Astrocyte (in vitro differentiated cells and primary cell): ENCODE data around the gene TMC4. TPM values are rescaled to one million over a fixed set of nuclear protein-coding genes. Genes with fewer than 3 reads are reported as not detected.

Source experiments
- DNase-seq: peaks from one replicate; pipeline ENCODE4 v3.0.0-alpha.2; 2010; ENCODE audit warnings: low read depth
- FAIRE-seq: peaks from 2 replicates; lab custom pipeline; 2011; peaks lifted over from hg19 to GRCh38; lab: Jason Lieb, UNC
- H2AFZ ChIP-seq: 2 replicates; pipeline ENCODE4 v1.6.0; 2012; ENCODE audit warnings: low read depth, low read length, inconsistent platforms
- H3K27ac ChIP-seq: 2 replicates; pipeline ENCODE4 v1.5.1; 2011; ENCODE audit warnings: low read depth, low read length, inconsistent platforms
- H3K27me3 ChIP-seq: 2 replicates; pipeline ENCODE4 v1.6.0; 2011; ENCODE audit warnings: low read length, inconsistent platforms; ENCODE audit not compliant: insufficient read depth
- H3K36me3 ChIP-seq: 2 replicates; pipeline ENCODE4 v1.5.1; 2011; ENCODE audit warnings: low read length, inconsistent platforms; ENCODE audit not compliant: insufficient read depth
- H3K4me1 ChIP-seq: 2 replicates; pipeline ENCODE4 v1.5.1; 2011; ENCODE audit warnings: low read length, inconsistent platforms; ENCODE audit not compliant: insufficient read depth
- H3K4me2 ChIP-seq: 2 replicates; pipeline ENCODE4 v1.6.0; 2012; ENCODE audit warnings: low read length, inconsistent platforms
- H3K4me3 ChIP-seq: 2 replicates; pipeline ENCODE4 v1.5.1; 2011; ENCODE audit warnings: low read depth, mild to moderate bottlenecking, low read length, inconsistent platforms; ENCODE audit not compliant: insufficient read depth
- H3K79me2 ChIP-seq: 2 replicates; pipeline ENCODE4 v1.6.0; 2012; ENCODE audit warnings: mild to moderate bottlenecking, low read length, inconsistent platforms; ENCODE audit not compliant: insufficient read depth
- H3K9ac ChIP-seq: 2 replicates; pipeline ENCODE4 v1.6.0; 2012; ENCODE audit warnings: mild to moderate bottlenecking, low read length, inconsistent platforms
- H3K9me3 ChIP-seq: 2 replicates; pipeline ENCODE4 v1.5.1; 2012; ENCODE audit warnings: low read depth, mild to moderate bottlenecking, low read length, inconsistent platforms; ENCODE audit not compliant: insufficient read depth
- H4K20me1 ChIP-seq: 2 replicates; pipeline ENCODE4 v1.6.0; 2012; ENCODE audit warnings: low read length, inconsistent platforms; ENCODE audit not compliant: insufficient read depth
- H3K27ac Mint-ChIP-seq: one replicate; pipeline ENCODE4 v1.8.0; 2021; ENCODE audit warnings: mild to moderate bottlenecking, mixed read lengths; ENCODE audit not compliant: unreplicated experiment
- H3K27me3 Mint-ChIP-seq: one replicate; pipeline ENCODE4 v1.8.0; 2021; ENCODE audit warnings: low read depth, mixed read lengths; ENCODE audit not compliant: unreplicated experiment
- H3K36me3 Mint-ChIP-seq: one replicate; pipeline ENCODE4 v1.8.0; 2021; ENCODE audit warnings: low read depth, mixed read lengths; ENCODE audit not compliant: unreplicated experiment
- H3K4me1 Mint-ChIP-seq: one replicate; pipeline ENCODE4 v1.8.0; 2021; ENCODE audit warnings: low read depth, mixed read lengths; ENCODE audit not compliant: unreplicated experiment
- H3K4me3 Mint-ChIP-seq: one replicate; pipeline ENCODE4 v1.8.0; 2021; ENCODE audit warnings: mild to moderate bottlenecking, moderate library complexity, mixed read lengths; ENCODE audit not compliant: unreplicated experiment
- H3K9me3 Mint-ChIP-seq: one replicate; pipeline ENCODE4 v1.8.0; 2021; ENCODE audit warnings: mild to moderate bottlenecking, mixed read lengths; ENCODE audit not compliant: unreplicated experiment
- CTCF ChIP-seq: IDR thresholded peaks from 2 replicates; pipeline ENCODE4 v1.5.1; 2011; ENCODE audit warnings: low read depth, mild to moderate bottlenecking, inconsistent platforms, low read length, moderate library complexity; ENCODE audit not compliant: insufficient read depth
- EZH2 ChIP-seq: IDR thresholded peaks from 2 replicates; pipeline ENCODE4 v1.6.1; 2012; ENCODE audit warnings: mild to moderate bottlenecking, low read length, inconsistent platforms; ENCODE audit not compliant: insufficient read depth
- total RNA-seq: library from RNA; stranded (reverse); gene quantifications from 2 replicates; pipeline ENCODE4 v1.2.1, GENCODE V29; 2021

Gene TMC4
- total RNA-seq, 1 donor from 2014 or later, result 1.9 TPM

- peak overlapping the region; percentile 78 for H3K27ac ChIP-seq
Measured at GRCh38 chr19:54160854-54161253, 12.1 kb downstream of the TMC4 start.

DNA sequence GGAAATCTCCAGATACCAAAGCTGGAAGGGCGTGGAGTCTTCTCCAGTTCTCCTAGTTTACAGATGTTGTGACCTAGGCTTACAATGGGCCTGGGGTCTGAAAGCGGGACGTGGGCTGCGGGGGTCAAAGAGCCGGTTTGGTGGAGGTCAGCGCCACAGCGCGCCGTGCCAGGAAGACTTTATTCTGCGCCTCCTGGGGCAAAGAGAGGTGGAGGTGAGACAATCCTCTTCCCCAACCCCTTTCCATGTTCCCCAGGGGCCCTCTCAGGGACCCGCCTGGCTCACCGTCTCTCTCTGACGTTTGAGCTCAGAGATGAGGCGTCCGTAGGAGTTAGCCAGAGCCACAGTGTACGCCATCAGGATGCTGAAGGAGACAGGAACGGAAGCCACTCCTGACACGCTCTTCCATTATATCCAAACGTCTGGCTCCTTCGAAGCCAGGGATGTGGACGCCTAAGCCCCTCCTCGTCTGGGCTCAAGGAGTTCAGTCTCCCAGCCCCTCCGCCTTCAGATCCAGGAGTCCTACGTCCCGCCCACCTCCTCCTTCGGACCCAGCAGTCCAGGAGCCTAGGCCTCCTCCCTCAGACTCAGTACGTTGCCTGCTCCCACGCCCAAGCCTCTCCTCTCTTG lies 12.7 kb downstream of the TMC4 start:
- no peak for FAIRE-seq

More at GRCh38 chr19:54160854-54161253, 12.1 kb downstream of the TMC4 start:
- Mint-ChIP-seq H3K27ac (peak overlapping the region; percentile 87), H3K4me3 (peak overlapping the region; percentile 98), H3K4me1 (peaks cover 7% of the 10 kb centered on the region), H3K9me3 (peaks cover 7% of the 10 kb centered on the region), H3K36me3 (peaks cover 6% of the 10 kb centered on the region), H3K27me3 (peaks cover 10% of the 10 kb centered on the region)
- peaks cover 7% of the 10 kb centered on the region for H4K20me1 ChIP-seq
- no peak for FAIRE-seq
- TF ChIP-seq CTCF, result no peak
- TF ChIP-seq EZH2, result no peak
- peak overlapping the region; percentile 94 for H3K4me2 ChIP-seq
- H3K36me3 ChIP-seq, result peaks cover 15% of the 10 kb centered on the region
- H3K4me1 ChIP-seq, result peaks cover 22% of the 10 kb centered on the region
- H3K9me3 ChIP-seq, result no peaks in the 10 kb centered on the region
- DNase-seq, result no peak
- peak overlapping the region; percentile 84 for H3K9ac ChIP-seq
- H3K27me3 ChIP-seq, result no peaks in the 10 kb centered on the region
- H2AFZ ChIP-seq, result peak overlapping the region; percentile 5
- H3K79me2 ChIP-seq, result peaks cover 18% of the 10 kb centered on the region
- peak overlapping the region; percentile 69 for H3K4me3 ChIP-seq

More for the DNA sequence above, 12.7 kb downstream of the TMC4 start:
- Histone ChIP-seq H2AFZ (peak overlapping the region; percentile 86), H3K9ac (peak overlapping the region; percentile 84), H3K27me3 (no peaks in the 10 kb centered on the region), H4K20me1 (peaks cover 9% of the 10 kb centered on the region), H3K9me3 (no peaks in the 10 kb centered on the region), H3K4me1 (peaks cover 22% of the 10 kb centered on the region), H3K27ac (peak overlapping the region; percentile 78), H3K36me3 (peaks cover 16% of the 10 kb centered on the region), H3K79me2 (peaks cover 18% of the 10 kb centered on the region), H3K4me2 (peak overlapping the region; percentile 94), H3K4me3 (peak overlapping the region; percentile 69)
- H3K4me3 Mint-ChIP-seq, result peak overlapping the region; percentile 98
- TF ChIP-seq CTCF (no peak), EZH2 (no peak)
- peaks cover 4% of the 10 kb centered on the region for H3K27me3 Mint-ChIP-seq
- H3K4me1 Mint-ChIP-seq, result peaks cover 7% of the 10 kb centered on the region
- DNase-seq, result no peak
- peaks cover 8% of the 10 kb centered on the region for H3K36me3 Mint-ChIP-seq
- peak overlapping the region; percentile 99 for H3K27ac Mint-ChIP-seq
- H3K9me3 Mint-ChIP-seq, result peaks cover 7% of the 10 kb centered on the region
